ENCODE measurements around the gene WHAMM. TPM values are rescaled to one million over a fixed set of nuclear protein-coding genes. Genes with fewer than 3 reads are reported as not detected.

The WHAMM gene
- total RNA-seq, 6 experiments from 2014 or later = 3.7 to 6.5 (median 4.7) TPM

DNA sequence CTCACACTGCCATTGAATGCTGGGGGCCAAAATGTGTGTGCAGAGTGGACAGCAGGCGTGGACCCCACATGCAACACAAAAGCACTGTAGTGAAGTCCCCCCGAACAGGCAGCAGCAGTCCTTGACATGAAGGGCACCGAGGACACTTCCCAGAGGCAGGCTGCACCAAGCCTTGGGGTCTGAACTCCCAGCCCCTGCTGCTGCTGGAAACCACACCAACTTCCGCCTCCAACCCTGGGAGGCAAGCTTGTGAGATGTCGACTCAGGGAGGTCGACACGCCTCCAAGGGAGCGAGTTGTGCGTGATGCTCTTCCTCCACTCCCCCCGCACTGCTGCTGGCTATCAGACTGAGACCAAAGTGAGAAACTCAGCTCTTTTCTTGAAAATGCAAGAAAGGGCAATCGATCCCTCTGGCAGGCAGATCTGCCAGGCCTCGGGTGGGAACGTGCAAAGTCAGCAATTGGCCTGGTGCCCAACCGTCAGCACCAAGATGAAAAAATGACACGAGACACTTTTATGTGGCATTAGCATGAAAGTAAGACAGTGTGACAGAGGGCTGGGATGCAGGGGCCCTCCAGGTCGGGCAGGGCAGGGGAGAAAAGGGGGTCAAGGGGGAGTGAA lies 43.6 kb downstream of the WHAMM start:
- Histone ChIP-seq H3K4me3 (no peak overlapping the region), H3K4me1 (peaks cover 0 to 17% (median 10%) of the 10 kb centered on the region in 4 donors), H3K27me3 (no peaks in the 10 kb centered on the region), H3K9me3 (no peaks in the 10 kb centered on the region), H3K27ac (no peak overlapping the region), H3K36me3 (peaks cover 0 to 21% (median 3%) of the 10 kb centered on the region in 4 donors)
- TF ChIP-seq POLR2A (IDR thresholded peaks at IDR 0.05) (no peak), CTCF (IDR thresholded peaks at IDR 0.05) (no peak)
- WGBS (ENCODE audit: insufficient coverage, low coverage, low lambda C conversion rate, missing lambda C conversion rate) = 18% methylated on average over 7 of the region's 16 CpGs
- intact Hi-C loops (cut with DNase I) = loop anchor here in 1 of 2 donors (10.0 kb wide), 1 partner anchor 152 kb away; no protein-coding TSS in a partner anchor
- peak in 1 of 3 donors; percentile 62 for DNase-seq
- ATAC-seq = no peak

DNA sequence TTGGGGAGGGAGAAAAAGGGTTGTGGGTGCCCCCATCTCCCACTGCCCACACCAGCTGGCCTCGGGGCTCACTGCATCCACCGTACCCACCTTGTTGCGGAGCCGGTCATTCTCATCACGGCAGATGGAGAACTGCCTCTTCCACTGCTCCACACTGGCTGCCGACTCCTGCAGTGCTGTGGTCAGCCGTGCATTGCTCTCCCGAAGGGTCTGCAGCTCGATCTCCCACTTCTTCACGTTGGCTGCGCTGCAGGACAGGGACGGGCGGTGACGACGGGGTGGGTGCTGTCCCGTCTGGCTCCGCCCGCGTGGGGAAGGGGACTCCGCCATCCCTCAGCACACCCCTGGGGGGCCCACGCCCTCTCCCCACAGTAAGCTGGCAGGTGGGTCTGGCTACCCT lies 45.1 kb downstream of the WHAMM start:
- ATAC-seq (no peak), DNase-seq (peak in 1 of 3 donors; percentile 40)
- Histone ChIP-seq H3K36me3 (peaks cover 0 to 21% (median 7%) of the 10 kb centered on the region in 4 donors), H3K27ac (no peak overlapping the region), H3K9me3 (no peaks in the 10 kb centered on the region), H3K4me1 (peaks cover 0 to 7% (median 4%) of the 10 kb centered on the region in 4 donors), H3K27me3 (no peaks in the 10 kb centered on the region), H3K4me3 (no peak overlapping the region)
- WGBS (ENCODE audit: insufficient coverage, low coverage, low lambda C conversion rate, missing lambda C conversion rate) = no CpG with 5 or more reads among the region's 21 CpGs
- intact Hi-C loops (cut with DNase I) = loop anchor here in 1 of 2 donors (10.0 kb wide), 1 partner anchor 150 kb away; no protein-coding TSS in a partner anchor
- TF ChIP-seq CTCF (IDR thresholded peaks at IDR 0.05) (no peak), POLR2A (IDR thresholded peaks at IDR 0.05) (no peak)

GRCh38 chr15:82855286-82856100 lies 46.1 kb downstream of the WHAMM start:
- DNase-seq = peak in 1 of 3 donors; percentile 41
- Histone ChIP-seq H3K9me3 (no peaks in the 10 kb centered on the region), H3K27ac (no peak overlapping the region), H3K4me3 (no peak overlapping the region), H3K4me1 (peaks cover 0 to 7% (median 0%) of the 10 kb centered on the region in 4 donors), H3K27me3 (no peaks in the 10 kb centered on the region), H3K36me3 (peaks cover 0 to 19% (median 7%) of the 10 kb centered on the region in 4 donors)
- TF ChIP-seq CTCF (IDR thresholded peaks at IDR 0.05) (no peak), POLR2A (IDR thresholded peaks at IDR 0.05) (no peak)
- intact Hi-C loops (cut with DNase I) = loop anchor here in 1 of 2 donors (10.0 kb wide), 1 partner anchor 149 kb away; no protein-coding TSS in a partner anchor
- 65% methylated on average over 9 of the region's 17 CpGs for WGBS (ENCODE audit: insufficient coverage, low coverage, low lambda C conversion rate, missing lambda C conversion rate)
- peak; percentile 14 to 50 (median 36) for ATAC-seq

GRCh38 chr15:82856397-82857170 lies 47.2 kb downstream of the WHAMM start:
- H3K4me3 ChIP-seq = no peak overlapping the region
- DNase-seq (peak in 1 of 3 donors; percentile 43), ATAC-seq (peak; percentile 38 to 77 (median 56))
- intact Hi-C loops (cut with DNase I) = loop anchor here in 1 of 2 donors (10.0 kb wide), 1 partner anchor 148 kb away; no protein-coding TSS in a partner anchor
- no peaks in the 10 kb centered on the region for H3K27me3 ChIP-seq
- 87% methylated on average over 8 of the region's 10 CpGs for WGBS (ENCODE audit: insufficient coverage, low coverage, low lambda C conversion rate, missing lambda C conversion rate)
- peaks cover 0 to 7% (median 0%) of the 10 kb centered on the region in 4 donors for H3K4me1 ChIP-seq
- no peak for TF ChIP-seq CTCF (IDR thresholded peaks at IDR 0.05)
- no peak for TF ChIP-seq POLR2A (IDR thresholded peaks at IDR 0.05)
- H3K36me3 ChIP-seq = peaks cover 0 to 10% (median 4%) of the 10 kb centered on the region in 4 donors
- H3K27ac ChIP-seq = no peak overlapping the region
- no peaks in the 10 kb centered on the region for H3K9me3 ChIP-seq
